GM12872 (cell line): ENCODE measurements around the gene METTL17.

Experiments
- TF ChIP-seq, protein P1 (sequence below): IDR thresholded peaks from 3 replicates; pipeline ENCODE4 v1.5.1; 2011; ENCODE audit warnings: low read depth, mild to moderate bottlenecking, low read length, moderate library complexity; ENCODE audit not compliant: insufficient read depth

METTL17 gene

DNA sequence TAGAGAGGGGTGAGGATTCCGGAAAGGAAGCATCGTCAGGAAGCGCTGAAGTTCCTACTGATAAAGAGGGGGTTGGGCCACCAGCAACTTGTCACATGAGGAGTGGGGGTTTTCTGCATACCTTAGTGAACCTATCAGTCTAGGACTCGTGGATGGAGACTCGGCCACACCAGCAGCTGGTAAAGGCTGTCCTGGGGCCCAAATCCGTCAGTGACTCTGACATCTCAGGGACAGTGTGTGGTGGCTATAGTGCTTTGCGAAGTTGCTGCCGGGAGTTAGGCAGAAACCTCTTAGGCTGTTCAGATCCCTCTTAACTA is 18.1 kb upstream of the METTL17 start:
- TF ChIP-seq, protein P1, sequence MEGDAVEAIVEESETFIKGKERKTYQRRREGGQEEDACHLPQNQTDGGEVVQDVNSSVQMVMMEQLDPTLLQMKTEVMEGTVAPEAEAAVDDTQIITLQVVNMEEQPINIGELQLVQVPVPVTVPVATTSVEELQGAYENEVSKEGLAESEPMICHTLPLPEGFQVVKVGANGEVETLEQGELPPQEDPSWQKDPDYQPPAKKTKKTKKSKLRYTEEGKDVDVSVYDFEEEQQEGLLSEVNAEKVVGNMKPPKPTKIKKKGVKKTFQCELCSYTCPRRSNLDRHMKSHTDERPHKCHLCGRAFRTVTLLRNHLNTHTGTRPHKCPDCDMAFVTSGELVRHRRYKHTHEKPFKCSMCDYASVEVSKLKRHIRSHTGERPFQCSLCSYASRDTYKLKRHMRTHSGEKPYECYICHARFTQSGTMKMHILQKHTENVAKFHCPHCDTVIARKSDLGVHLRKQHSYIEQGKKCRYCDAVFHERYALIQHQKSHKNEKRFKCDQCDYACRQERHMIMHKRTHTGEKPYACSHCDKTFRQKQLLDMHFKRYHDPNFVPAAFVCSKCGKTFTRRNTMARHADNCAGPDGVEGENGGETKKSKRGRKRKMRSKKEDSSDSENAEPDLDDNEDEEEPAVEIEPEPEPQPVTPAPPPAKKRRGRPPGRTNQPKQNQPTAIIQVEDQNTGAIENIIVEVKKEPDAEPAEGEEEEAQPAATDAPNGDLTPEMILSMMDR: no peak

DNA sequence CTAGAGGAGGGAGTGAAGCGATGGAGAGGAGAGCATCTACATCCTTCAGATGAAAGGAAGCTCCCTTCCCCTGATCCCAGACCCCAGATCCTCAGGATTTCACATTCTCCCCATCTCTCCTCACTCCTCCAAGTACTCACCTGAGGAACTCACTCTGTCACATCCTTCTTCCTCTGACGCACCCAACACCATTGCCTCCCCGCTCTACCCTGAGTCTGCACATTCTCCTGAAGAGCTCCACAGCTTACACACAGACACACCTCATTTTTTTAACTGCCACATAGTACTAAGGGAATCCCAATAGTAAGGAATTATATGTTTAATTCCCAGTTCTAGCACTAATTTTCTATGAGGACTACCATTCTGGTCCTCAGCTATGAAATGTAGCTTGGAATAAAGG is 16.3 kb upstream of the METTL17 start:
- TF ChIP-seq, protein P1: no peak

DNA sequence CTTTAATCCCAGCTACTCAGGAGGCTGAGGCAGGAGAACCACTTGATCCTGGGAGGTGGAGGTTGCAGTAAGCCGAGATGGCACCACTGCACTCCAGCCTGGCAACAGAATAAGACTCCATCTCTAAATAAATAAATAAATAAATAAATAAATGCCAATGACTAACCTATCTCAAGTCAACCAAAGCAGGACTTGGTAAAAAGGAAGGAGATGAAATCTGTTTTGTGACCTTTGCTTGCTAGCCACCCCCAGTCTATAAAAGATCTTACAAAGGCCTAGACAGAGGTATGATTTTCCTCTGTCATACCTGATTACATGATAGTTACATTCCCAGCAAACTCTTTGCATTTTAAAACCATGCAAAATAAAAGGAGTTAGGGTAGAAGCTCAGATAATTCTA is 13.5 kb upstream of the METTL17 start:
- TF ChIP-seq, protein P1: no peak

DNA sequence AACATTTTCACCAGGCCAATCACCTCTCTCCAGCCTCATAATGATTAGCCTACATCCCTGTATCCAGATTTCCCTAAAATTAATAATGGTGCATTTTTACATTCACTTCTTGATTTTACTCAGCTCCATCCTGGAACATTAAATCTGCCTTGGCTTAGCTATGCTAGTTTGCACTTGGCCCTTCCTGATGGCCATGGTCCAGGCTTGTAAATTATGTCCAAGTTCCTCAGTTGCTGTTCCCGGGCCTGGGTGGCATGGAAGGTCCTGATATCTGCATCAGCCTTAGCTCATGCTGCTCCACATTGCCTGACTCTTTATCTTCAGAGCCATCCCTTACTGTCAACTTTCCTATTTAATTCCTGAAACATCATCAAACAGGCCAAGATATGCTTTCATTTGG is 11.1 kb upstream of the METTL17 start:
- TF ChIP-seq, protein P1: no peak

DNA sequence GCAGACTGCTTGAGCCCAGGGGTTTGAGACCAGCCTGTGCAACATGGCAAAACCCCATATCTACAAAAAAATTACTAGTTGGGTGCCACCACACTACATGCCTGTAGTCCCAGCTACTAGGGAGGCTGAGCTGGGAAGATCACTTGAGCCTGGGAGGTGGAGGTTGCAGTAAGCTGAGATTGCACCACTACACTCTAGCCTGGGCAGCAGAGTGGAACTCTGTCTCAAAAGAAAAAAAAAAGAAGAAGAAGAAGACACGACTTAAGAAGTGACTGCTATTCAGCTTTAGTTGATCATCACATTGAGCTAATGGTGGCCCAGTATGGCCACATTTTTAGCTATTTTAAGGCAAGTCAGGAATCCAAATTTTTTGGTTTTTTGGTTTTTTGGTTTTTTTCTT is 8.9 kb upstream of the METTL17 start:
- TF ChIP-seq, protein P1: no peak

DNA sequence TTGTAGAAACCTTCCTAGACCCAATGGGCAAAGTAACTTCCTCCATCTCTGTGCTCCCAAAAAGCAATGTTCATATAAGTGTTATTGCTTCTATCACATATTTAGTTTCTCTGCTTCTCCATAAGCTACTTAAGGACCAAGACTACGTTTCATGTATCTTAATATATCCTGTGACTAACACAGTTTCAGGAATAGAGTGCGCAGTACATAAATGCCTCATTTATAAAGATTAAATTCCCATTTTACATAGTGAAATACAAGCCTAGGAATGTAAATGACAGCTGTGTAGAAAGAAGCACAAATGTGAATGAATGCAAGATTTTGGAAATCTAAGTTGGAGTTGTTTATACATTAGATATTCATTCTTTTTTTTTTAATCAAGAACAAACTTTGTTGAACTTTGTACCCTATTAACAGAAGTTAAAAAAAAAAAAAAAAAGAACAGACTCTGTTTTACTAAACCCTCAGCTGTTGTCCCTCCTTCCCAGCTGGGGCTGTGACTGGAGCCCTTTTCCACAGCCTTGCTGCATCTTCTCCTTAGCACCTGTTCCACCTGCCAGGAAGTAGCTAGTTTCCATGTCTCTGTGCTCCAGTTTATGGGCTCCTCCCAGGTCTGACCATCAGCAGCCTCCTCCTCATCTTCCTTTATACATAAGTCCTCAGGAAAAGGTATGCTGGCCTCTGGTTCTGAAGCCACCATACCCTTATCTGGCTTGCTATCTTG is 7.0 kb upstream of the METTL17 start:
- TF ChIP-seq, protein P1: no peak

DNA sequence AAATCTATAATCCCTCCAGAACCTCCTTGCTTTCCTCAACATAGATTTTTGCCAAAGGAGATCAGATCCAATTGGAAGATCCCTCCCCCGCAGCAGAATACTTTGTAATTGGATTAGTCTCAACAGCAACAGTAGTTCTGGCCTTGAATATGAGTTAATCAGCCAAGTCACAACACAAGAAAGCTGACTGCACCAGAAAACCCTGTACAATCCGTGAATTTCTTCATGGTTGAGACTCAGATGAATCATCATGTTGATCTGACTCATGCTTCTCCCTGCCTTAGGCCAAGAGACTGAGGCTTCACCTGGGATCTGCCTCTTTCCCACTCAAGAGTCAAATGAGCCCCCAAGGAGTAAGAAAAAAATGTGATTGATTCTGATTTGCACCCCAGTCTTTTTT is 3.0 kb upstream of the METTL17 start:
- TF ChIP-seq, protein P1: no peak
